ENCODE results near the gene TSNAX.

Gene TSNAX

DNA sequence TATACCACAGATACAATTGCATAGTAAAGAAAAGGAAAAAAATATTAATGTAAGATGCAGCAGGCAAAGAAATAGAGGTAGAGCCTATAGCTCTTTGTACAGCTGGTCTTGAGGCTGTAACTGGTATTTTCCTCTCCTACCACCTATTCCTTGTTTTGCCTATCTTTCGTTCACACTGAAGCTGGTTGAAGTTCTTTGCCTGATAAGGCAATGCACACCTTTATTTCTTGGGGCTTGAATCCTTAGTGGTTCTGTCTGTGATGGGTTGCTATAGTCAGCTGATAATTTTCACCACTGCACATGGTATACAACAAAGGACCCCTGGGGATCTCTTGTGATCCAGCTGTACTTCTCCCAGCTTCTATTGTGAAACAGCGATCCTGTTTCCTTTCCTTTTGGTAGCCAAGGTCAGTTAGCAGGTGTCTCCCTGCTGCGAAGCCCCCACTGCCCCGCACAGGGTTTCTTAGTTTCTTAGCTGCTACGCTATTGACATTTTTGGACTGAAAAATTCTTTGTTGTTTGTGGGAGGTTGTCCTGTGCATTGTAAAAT is 9.9 kb upstream of the TSNAX start:
- DNase-seq (ENCODE audit: low read depth) = no peak

DNA sequence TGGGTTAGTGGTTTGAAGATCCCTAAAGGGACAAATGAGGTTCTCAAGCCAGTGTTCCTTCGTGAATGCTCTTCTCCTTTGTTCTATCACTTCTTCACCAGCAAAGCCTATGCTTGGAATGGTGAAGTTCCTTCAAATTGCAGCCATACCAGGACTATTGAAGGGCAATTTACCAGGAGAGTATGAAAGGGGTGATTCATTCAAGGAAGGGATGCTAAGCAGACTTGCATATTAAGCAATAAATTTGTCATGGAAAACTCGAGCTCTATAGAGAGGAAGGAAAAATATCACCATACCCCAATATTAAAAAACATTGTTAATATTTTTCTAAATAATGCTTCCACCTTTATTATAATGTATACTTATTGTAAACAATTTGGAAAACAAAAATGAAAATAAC is 9.3 kb upstream of the TSNAX start:
- no peak for DNase-seq (ENCODE audit: low read depth)

DNA sequence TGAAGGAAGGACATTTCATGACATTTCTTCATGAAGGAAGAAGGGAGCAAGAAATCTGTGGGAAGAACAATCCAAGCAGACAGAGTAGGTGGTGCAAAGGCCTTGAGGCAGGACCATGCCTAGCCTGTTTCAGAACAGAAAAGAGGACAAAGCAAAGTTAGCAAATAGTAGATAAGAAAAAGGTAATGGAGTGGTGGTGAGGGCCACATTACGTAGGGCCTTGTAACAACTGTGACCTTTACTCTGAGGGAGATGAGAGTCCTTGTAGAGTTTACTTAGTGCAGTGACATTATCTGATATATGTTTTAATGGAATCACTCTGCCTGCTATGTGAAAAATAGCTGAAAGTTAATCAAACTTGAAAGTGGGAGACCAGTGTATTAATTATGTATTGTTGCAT is 6.4 kb upstream of the TSNAX start:
- DNase-seq (ENCODE audit: low read depth) = no peak

DNA sequence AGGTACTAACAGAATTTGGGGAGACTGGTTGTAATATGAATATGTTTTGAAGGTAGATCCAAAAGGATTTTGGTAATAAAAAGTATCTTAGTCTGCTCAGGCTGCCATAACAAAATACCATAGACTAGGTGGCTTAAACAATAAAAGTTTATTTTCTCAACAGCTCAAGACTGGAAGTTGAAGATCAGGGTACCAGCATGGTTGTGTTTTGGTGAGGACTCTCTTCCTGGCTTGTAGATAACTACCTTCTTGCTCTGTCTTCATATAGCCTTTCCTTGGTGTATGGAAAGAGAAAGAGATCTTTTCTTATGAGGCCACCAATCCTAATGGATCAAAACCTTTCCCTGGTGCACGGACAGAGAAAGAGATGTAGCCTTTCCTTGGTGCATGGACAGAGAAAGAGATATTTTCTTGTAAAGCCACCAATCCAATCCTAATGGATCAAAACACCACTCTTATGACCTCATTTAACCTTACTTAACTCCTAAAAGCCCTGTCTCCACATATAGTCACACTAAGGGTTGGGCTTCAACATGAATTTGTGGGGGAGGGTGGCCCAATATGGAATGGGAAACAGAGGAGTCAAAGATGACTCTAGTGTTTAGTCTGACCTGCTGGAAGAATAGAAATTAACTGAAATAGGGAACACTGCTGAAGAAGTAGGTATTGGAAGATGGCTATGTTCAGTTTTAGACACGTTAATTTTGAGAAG is 5.4 kb upstream of the TSNAX start:
- no peak for DNase-seq (ENCODE audit: low read depth)

DNA sequence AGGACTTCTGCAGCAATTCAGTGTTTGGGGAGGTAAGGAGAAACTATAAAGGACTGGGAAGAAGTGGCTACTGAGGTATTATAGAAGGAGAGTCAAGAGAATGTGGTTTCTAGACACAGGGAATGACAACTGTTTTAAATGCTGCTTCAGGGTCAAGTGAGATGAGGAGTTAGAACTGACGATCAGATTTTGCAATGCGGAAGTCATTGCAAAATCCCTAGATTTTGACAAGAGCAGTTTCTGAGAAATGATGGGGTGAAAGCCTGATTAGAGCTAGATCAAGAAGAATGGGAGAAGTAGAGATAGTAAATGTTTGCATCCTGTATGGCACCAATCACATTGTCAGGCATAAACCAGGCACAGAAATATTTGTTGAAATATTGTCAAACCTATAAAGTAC is 4.7 kb upstream of the TSNAX start:
- DNase-seq (ENCODE audit: low read depth) = no peak

DNA sequence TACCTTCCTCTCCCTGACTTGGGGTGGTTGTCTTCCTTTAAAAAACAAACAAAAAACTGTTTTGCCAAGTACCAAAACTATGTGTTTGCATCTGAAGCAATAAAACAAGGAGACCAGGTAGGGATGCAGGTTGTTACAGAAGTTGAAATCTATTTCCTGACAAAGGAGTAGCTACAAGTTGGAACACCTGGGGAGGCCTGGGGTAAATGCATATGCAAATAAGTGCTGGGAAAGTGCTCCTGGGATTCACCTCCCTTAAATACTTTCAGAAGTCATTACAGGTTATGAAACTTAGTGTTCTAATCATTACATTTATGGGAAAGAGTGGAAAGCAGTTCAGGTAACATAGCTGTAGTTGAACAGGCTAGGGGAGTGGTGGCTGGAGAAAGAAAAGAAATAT is 1.9 kb upstream of the TSNAX start:
- DNase-seq (ENCODE audit: low read depth) = no peak

DNA sequence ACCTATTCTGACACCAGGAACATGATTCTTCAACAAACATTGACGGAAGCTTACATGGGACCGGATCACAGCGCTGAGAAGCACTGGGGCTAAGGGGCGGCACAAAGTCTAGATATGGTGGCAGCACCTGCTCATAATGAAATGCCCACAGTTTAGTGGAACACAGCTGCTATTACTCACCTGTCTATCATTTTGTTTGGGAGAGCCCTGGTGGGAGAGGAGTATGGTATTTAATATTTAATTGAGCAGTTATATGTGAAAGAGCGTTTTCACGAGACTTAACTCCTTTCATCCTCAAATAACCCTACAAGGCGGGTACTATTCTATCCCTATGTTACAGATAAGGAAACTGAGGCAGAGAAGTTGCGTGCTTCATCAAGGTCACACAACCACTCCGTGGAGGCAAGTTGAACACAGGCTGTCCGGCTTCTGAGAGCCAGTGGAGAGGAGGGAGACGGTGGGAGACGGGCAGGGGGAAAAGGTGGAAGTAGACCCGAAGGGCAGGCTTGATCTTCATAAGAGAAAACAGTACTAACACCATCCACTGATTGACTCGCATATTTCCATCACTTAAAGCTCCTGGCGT is 790 bp upstream of the TSNAX start:
- DNase-seq (ENCODE audit: low read depth) = no peak

DNA sequence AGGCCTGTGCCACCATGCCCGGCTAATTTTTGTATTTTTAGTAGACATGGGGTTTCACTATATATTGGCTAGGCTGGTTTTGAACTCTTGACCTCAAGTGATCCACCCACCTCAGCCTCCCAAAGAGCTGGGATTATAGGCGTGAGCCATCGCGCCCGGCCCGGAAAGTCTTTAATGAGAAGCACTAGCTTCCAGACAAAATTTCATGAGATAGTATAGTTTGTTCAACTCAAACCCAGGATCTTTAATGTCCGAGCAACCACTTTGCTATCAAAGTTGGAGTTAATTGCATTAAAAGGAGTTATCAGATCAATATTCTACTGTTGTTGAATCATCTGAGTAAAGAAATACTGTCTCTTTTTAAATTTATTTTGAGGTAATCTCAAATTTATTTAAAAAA is 4.8 kb downstream of the TSNAX start:
- DNase-seq (ENCODE audit: low read depth) = no peak

DNA sequence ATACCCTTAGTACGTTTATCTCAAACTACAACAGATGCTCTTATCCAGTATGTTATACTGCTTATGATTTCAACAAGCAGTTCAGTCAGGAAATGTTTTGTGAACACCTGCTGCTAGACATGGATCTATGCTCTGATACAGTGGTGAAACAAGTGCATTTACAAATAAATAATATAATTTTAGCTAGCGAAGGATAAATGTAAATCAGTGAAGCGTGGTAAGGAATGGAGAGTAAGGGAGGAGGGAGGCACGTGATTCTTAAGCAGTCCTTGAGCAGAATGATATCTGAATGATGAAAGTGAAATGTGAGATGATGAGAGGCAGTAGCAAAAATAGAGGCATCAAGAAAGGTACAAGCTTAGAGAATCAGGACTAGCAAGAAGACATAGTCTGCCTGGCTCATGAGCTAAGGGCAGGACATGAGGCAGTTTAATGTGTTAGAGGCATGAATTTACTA is 6.3 kb downstream of the TSNAX start:
- no peak for DNase-seq (ENCODE audit: low read depth)

DNA sequence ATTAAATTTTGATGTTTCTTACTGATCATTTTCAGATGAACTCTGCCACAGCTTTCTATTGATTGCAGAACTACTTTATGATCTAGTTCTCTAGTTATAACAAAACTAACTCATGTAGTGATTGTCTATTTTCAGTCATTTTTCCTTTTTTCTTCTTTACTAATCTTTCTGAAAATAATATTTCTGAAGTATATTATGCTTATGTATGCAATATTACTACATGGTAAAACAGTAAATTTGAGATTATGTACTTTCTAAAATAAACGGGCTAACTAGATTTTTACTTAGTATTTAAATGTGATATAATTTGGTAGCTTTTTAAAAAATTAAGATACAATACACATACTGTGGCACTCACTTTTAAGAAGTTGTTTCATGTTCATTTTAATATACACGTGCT is 7.6 kb downstream of the TSNAX start:
- no peak for DNase-seq (ENCODE audit: low read depth)

DNA sequence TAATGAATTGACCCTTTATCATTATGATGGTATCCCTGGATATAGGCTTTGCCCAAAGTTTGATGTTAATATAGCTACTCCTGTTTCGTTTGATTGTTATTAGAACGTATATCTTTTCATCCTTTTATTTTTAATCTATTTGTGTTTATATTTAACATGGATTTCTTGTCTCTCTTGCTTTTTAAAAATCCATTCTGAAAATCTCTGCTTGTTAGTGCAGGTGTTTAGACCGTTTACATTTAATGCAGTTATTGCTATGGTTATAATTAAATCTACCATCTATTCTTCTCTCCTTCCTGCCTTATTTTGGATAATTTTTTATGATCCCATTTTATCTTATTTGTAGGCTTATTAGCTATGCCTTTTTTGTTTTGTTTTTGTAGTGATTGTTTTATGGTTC is 12.4 kb downstream of the TSNAX start:
- DNase-seq (ENCODE audit: low read depth) = no peak

DNA sequence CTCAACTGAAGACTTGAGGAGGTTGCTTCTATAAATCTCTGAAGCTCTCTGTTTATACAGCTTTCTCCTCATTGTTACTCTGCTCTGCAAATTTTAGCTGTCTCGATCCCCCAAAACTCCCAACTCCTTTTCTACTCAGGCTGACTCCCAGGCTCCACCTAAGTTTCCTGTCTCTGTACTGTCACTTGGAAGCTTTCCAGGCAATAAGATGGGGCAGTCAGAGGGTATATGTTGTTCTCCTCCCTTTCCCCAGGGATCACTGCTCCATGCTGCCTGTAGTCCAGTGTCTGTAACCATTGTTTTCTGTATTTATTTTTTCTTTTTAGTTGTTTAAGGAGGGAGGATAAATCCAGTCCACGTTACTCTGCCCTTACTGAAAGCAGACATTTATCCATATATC is 13.4 kb downstream of the TSNAX start:
- no peak for DNase-seq (ENCODE audit: low read depth)

DNA sequence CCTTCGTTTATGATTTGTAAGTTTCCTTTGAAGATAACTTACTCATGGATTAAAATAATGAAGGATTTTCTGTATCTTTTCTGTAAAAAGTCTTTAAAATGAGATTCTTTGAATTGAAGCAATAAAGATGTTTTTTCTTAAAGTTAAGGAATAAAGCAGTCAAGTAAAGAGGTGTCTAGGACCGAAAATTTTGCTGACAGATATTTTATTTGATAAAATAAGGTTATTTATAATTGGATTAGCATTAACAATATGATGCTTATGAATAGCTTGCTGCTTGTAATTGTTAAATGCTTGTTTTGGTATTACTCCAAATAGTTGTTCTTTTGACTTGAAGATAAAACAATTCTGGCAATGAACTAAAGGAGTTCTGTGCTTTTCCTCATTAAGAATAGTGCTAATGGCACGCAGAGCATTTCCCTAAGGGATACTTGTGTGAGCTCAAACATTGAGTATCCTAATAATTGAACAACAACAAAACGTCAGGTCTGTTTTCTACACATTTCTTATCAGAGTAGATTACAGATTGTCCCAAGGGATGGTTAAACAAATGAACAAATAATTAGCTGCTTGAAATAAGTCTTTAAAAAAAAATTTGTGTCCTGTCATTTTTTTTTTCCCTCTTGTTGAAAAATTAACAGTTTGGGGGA is 16.6 kb downstream of the TSNAX start:
- no peak for DNase-seq (ENCODE audit: low read depth)

DNA sequence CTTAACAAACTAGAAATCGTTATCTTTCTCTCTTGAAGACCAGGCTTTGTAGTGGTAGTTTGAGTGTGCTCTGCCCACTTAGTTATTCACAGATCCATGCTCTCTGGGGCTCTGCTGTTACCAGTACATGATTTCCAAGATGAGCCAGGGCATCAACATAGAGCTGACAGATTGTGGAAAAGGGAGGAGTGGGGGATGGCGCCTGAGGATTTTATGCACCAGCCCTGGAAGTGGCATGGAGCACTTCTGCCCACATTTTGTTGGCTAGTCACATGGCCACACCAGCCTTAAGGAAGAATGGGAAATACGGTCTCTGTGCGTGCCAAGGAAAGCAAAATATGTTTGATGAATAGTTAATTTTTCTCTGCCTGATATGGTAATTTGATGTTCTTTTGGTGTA is 18.2 kb downstream of the TSNAX start:
- no peak for DNase-seq (ENCODE audit: low read depth)

DNA sequence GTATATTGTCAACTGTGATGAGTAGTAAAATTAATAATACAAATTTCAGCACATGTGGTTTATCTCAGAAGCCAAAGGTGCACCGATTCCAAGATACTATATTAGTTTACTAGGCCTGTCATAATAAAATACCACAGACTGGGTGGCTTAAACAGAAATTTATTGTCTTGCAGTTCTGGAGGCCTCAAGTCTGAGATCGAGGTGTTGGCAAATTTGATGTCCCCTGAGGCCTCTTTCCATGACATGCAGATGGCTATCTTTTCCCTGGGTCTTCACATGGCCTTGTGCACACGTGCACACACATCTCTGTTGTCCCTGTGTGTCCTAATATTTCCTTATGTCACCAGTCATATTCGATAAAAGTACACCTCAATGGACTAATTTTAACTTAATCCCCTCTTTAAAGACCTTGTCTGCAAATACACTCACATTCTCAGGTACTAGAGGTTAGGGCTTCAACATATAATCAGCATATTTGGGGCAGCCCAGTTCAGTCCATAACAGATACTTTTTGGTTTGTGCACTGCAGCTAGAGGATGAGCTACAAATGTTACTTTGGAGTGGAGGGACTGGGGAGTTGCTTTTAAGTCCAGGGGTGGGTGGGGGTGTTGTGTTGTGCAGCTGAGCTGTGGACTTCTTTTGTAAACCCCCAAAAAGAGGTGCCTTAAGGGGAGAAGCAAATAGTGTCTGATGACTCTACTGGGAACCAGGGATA is 21.4 kb downstream of the TSNAX start:
- DNase-seq (ENCODE audit: low read depth) = no peak

DNA sequence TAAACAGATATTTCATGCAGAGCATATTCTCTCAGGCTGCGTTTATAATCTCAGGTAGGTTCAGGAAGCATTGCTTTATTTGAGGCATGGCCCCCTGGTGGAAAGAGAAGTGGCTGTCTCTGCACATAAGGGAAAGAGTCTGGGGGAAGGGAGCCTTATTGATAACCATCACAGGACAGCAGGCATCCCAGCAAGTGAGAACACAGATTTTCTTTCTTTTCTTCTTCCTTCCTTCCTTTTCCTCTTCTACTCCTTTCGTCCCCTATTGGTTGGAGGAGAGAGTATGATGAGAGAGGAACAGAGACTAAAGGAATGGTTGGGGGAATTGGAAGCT is 21.9 kb downstream of the TSNAX start:
- no peak for DNase-seq (ENCODE audit: low read depth)

DNA sequence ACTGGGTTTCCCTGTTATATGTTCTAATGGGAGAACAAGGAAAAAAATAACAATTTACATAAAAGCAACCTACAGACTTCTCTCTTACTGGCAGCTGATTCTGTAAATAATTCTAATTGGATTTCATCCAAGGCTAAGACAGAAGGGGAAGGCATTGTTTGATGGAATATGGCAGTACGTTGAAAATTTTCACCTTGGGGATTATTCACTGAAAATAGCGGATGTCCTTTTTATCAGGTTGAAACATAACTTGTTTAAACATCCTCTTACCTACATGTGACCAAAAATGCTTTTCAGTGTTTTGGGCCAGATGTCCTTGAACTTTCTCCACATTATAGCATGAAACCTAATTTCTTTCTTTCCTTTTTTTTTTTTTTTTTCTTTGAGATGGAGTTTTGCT is 24.9 kb downstream of the TSNAX start:
- DNase-seq (ENCODE audit: low read depth) = no peak

DNA sequence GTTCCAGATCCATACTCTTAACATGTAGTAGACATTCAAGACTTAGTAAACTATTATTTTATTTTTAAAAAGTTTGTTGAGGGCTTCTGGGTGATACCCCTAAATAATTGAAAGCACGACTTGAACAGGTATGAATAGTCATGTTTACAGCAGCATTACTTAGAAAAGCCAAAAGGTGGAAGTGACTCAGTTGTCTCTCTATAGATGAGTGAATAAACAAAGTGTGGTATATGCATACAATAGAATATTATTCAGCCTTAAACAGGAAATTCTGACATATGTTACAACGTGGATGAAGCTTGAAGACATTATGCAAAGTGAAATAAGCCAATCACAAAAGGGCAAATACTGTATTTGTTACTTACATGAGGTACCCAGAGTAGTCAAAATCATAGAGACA is 26.5 kb downstream of the TSNAX start:
- DNase-seq (ENCODE audit: low read depth) = no peak

DNA sequence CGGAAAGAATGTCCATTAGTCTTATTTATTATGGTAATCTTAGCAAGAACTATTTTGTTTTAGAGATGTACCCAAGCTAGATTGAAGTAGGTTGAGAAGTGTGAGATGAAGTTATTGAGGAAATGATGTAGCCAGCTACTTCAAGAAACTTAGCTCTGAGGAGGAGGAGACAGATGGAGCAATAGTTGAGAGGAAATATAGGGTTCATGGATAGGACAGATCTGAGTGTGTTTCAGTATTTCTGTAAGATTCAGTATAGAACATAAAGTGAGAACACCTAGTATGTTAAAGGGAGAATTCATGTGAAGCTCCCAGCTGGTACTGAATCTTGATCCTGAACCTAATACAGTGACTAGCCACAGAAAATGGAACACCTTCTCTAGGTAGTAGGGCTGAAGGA is 28.9 kb downstream of the TSNAX start:
- no peak for DNase-seq (ENCODE audit: low read depth)

DNA sequence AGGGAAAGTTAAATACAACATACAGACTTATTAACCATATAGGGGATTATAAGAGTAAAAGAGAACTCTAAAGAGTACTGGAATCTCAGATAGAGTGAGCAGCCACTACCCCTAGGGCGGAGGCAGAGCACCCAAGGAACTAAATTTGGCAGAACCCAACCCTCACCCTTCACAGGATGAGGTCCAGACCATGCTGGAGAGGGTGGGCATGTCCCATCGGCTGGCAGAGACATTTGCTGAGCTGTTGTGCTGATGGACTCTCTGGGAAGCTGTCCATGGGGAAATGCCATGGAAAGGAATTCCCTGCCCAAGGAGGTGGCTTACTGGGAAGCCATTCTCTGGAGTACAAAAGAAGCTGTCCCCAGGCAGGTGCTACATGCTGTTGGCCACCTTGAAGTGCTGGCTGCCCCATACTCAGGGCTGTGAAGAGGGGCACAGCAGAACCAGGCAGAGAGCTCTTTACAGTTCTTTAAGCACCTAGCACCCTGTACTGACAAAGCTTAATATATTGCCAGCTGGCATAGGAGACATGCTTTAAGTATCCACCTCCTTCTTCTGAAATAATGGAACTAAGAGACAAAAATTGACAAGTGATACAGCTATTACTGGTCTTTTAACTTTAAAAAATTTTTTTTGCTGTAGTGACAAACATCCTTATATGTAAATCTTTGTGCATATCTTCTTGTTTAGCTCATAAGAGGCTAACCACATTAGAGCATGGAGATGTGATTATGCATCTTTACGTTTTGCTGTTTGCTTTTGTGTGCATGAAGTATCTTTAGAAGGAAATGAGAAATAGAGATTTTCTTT is 29.6 kb downstream of the TSNAX start:
- no peak for DNase-seq (ENCODE audit: low read depth)

DNA sequence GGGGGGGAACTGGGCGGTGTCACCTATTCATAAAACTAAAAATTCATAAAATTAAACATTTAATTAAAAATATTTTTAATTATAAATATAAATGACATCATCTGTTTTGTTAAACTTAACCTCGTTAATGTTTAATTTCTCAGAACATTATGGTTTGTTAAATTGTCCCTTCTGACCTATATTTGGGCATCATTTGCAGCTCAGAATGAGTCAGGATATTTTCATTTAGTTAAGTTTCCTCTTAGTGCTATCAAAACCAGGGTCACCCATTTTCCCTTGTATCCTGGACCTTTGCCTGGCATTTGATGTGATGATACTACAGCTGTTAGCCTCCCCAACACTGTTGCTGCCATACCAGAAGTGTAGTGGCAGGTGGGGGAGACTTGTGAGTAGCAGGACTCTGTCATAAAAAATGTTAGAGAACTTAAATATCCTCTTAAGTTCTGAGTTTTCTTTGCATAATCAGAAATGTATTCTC is 30.3 kb downstream of the TSNAX start:
- no peak for DNase-seq (ENCODE audit: low read depth)

Measured in fibroblast of the conjunctiva (primary cell).